Osteoblast (primary cell): ENCODE results near the gene E2F4. TPM values are rescaled to one million over a fixed set of nuclear protein-coding genes. Genes with fewer than 3 reads are reported as not detected.

Experiments
- DNase-seq: peaks from one replicate; pipeline ENCODE4 v3.0.0; 2011; ENCODE audit warnings: low spot score, mixed read lengths; ENCODE audit not compliant: insufficient read length; ENCODE audit errors: missing footprints
- H2AFZ ChIP-seq: 2 replicates; pipeline ENCODE4 v1.6.0; 2011; ENCODE audit warnings: mild to moderate bottlenecking, low read length
- H3K27ac ChIP-seq: 2 replicates; pipeline ENCODE4 v1.5.1; 2011; ENCODE audit warnings: mild to moderate bottlenecking, low read depth, low read length, moderate library complexity
- H3K27me3 ChIP-seq: 2 replicates; pipeline ENCODE4 v1.6.0; 2012; ENCODE audit warnings: mild to moderate bottlenecking, control low read depth, inconsistent platforms, low read length, moderate library complexity; ENCODE audit not compliant: insufficient read depth
- H3K36me3 ChIP-seq: 2 replicates; pipeline ENCODE4 v1.5.1; 2011; ENCODE audit warnings: mild to moderate bottlenecking, low read length, control low read depth, moderate library complexity; ENCODE audit not compliant: insufficient read depth
- H3K4me1 ChIP-seq: 2 replicates; pipeline ENCODE4 v1.5.1; 2011; ENCODE audit warnings: mild to moderate bottlenecking, low read length, control low read depth, moderate library complexity; ENCODE audit not compliant: insufficient read depth
- H3K4me2 ChIP-seq: 2 replicates; pipeline ENCODE4 v1.6.0; 2011; ENCODE audit warnings: mild to moderate bottlenecking, low read length; ENCODE audit not compliant: insufficient read depth
- H3K4me3 ChIP-seq: fragments of 200-600 bp; sonication (generic); 3 replicates; pipeline ENCODE4 v1.5.1; 2012; ENCODE audit warnings: mild to moderate bottlenecking, low read length, inconsistent platforms; ENCODE audit not compliant: insufficient read depth
- H3K79me2 ChIP-seq: 2 replicates; pipeline ENCODE4 v1.6.0; 2012; ENCODE audit warnings: mild to moderate bottlenecking, low read length, control low read depth, inconsistent platforms; ENCODE audit not compliant: insufficient read depth
- H3K9me3 ChIP-seq: 2 replicates; pipeline ENCODE4 v1.5.1; 2011; ENCODE audit warnings: low read depth, low read length, control low read depth
- H4K20me1 ChIP-seq: 2 replicates; pipeline ENCODE4 v1.6.0; 2012; ENCODE audit warnings: mild to moderate bottlenecking, low read length, control low read depth; ENCODE audit not compliant: insufficient read depth
- CTCF ChIP-seq: IDR thresholded peaks from 2 replicates; pipeline ENCODE4 v1.5.1; 2011; ENCODE audit warnings: mild to moderate bottlenecking, low read depth, low read length, moderate library complexity; ENCODE audit errors: extremely low read depth
- total RNA-seq: library from RNA; depleted of rRNA; stranded (reverse); fragments of >200 nt; gene quantifications from 2 replicates; pipeline ENCODE4 v1.2.3, GENCODE V29; 2012

E2F4 gene
- total RNA-seq, 1 donor = 56.5 TPM

- Histone ChIP-seq H4K20me1 (peaks cover 23% of the 10 kb centered on the region), H3K4me1 (no peaks in the 10 kb centered on the region), H3K27me3 (no peaks in the 10 kb centered on the region), H3K4me3 (no peak overlapping the region), H2AFZ (no peak overlapping the region), H3K79me2 (peaks cover 14% of the 10 kb centered on the region), H3K4me2 (no peak overlapping the region), H3K27ac (no peak overlapping the region), H3K36me3 (peaks cover 39% of the 10 kb centered on the region), H3K9me3 (no peaks in the 10 kb centered on the region)
- TF ChIP-seq CTCF = no peak
- DNase-seq = peak; percentile 76
These were observed 7.8 kb downstream of the E2F4 start for GRCh38 chr16:67199808-67200198.

- Histone ChIP-seq H3K27me3 (no peaks in the 10 kb centered on the region), H3K4me2 (no peak overlapping the region), H2AFZ (no peak overlapping the region), H3K4me3 (no peak overlapping the region), H3K79me2 (peaks cover 7% of the 10 kb centered on the region), H4K20me1 (peaks cover 19% of the 10 kb centered on the region), H3K4me1 (no peaks in the 10 kb centered on the region), H3K9me3 (no peaks in the 10 kb centered on the region), H3K36me3 (peaks cover 32% of the 10 kb centered on the region), H3K27ac (no peak overlapping the region)
- no peak for TF ChIP-seq CTCF
- DNase-seq = peak; percentile 86
These were observed 8.5 kb downstream of the E2F4 start for GRCh38 chr16:67200491-67200890.

GRCh38 chr16:67201411-67202345 lies 9.7 kb downstream of the E2F4 start:
- Histone ChIP-seq H3K4me1 (no peaks in the 10 kb centered on the region), H3K36me3 (peaks cover 21% of the 10 kb centered on the region), H3K9me3 (no peaks in the 10 kb centered on the region), H3K4me3 (no peak overlapping the region), H3K4me2 (no peak overlapping the region), H4K20me1 (peaks cover 15% of the 10 kb centered on the region), H2AFZ (no peak overlapping the region), H3K27me3 (no peaks in the 10 kb centered on the region), H3K27ac (no peak overlapping the region), H3K79me2 (peaks cover 2% of the 10 kb centered on the region)
- peak; percentile 90 for DNase-seq
- no peak for TF ChIP-seq CTCF

DNA sequence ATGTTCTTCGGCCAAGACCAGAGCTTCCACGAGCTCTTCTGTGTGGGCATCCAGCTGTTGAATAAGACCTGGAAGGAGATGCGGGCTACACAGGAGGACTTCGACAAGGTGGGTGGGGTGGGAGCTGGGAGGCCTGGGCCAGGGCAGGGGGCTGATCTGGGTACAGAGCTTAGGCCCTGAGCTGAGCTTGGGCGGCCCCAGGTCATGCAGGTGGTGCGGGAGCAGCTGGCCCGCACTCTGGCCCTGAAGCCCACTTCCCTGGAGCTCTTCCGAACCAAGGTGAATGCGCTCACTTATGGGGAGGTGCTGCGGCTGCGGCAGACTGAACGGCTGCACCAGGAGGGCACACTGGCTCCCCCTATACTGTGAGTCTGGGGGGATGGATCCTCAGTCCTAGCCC lies 10.5 kb downstream of the E2F4 start:
- H4K20me1 ChIP-seq = peaks cover 8% of the 10 kb centered on the region
- H3K4me3 ChIP-seq = no peak overlapping the region
- H3K27me3 ChIP-seq = no peaks in the 10 kb centered on the region

More for the DNA sequence above, 10.5 kb downstream of the E2F4 start:
- H3K4me1 ChIP-seq = no peaks in the 10 kb centered on the region
- DNase-seq = peak; percentile 86
- no peak overlapping the region for H3K27ac ChIP-seq
- H2AFZ ChIP-seq = no peak overlapping the region
- no peak overlapping the region for H3K4me2 ChIP-seq
- no peaks in the 10 kb centered on the region for H3K9me3 ChIP-seq
- peaks cover 13% of the 10 kb centered on the region for H3K36me3 ChIP-seq
- H3K79me2 ChIP-seq = no peaks in the 10 kb centered on the region
- TF ChIP-seq CTCF = no peak
